Epithelial cell of esophagus (primary cell): Measurements from ENCODE around the gene TEX261.

ENCODE experiments used
- DNase-seq: peaks from one replicate; pipeline ENCODE4 v3.0.0; 2010; ENCODE audit warnings: low read depth
- H3K4me3 ChIP-seq: 2 replicates; pipeline ENCODE4 v1.5.1; 2011; ENCODE audit warnings: mild to moderate bottlenecking, low read length, control low read depth
- TF ChIP-seq, protein P1 (sequence below): IDR thresholded peaks from 2 replicates; pipeline ENCODE4 v1.5.1; 2011; ENCODE audit warnings: low read depth, mild to moderate bottlenecking, low read length, control low read depth, inconsistent platforms; ENCODE audit not compliant: insufficient read depth; ENCODE audit errors: missing control alignments

TEX261 gene

DNA sequence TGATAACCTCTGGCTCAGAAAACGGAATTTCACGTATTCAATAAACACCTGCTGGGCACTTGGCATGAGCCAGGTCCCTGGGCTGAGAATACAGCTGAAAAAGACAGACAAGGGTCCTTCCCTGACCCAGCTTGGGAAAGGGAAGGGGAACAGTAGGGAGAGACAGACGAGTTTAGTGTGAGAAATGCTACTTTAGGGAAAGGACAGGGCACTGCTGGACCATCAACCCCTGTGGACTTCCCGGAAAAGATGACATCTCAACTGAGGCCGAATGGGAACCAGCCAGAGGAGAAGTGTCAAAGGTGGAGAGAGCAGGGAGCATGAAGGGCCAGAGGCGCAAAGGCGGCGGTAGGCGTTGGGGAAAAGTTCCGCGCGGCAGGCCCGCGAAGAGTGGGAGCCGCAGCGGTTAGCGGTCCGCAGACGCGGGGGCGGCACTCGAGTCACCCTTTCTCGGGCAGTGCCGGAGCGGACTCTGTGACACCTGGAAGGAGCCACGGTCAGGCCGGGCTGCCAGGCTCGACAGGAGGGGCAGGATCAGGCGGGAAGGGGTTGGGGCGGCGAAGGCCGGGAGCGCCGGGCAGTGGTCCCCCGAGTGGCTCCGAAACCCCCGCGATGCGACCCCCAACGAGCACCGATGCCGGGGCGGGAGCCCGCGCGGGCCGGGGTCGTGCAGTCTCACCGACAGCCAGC is 519 bp downstream of the TEX261 start:
- peak overlapping the region; percentile 79 for H3K4me3 ChIP-seq
- TF ChIP-seq, protein P1, sequence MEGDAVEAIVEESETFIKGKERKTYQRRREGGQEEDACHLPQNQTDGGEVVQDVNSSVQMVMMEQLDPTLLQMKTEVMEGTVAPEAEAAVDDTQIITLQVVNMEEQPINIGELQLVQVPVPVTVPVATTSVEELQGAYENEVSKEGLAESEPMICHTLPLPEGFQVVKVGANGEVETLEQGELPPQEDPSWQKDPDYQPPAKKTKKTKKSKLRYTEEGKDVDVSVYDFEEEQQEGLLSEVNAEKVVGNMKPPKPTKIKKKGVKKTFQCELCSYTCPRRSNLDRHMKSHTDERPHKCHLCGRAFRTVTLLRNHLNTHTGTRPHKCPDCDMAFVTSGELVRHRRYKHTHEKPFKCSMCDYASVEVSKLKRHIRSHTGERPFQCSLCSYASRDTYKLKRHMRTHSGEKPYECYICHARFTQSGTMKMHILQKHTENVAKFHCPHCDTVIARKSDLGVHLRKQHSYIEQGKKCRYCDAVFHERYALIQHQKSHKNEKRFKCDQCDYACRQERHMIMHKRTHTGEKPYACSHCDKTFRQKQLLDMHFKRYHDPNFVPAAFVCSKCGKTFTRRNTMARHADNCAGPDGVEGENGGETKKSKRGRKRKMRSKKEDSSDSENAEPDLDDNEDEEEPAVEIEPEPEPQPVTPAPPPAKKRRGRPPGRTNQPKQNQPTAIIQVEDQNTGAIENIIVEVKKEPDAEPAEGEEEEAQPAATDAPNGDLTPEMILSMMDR, result no peak
- DNase-seq, result peak; percentile 25

DNA sequence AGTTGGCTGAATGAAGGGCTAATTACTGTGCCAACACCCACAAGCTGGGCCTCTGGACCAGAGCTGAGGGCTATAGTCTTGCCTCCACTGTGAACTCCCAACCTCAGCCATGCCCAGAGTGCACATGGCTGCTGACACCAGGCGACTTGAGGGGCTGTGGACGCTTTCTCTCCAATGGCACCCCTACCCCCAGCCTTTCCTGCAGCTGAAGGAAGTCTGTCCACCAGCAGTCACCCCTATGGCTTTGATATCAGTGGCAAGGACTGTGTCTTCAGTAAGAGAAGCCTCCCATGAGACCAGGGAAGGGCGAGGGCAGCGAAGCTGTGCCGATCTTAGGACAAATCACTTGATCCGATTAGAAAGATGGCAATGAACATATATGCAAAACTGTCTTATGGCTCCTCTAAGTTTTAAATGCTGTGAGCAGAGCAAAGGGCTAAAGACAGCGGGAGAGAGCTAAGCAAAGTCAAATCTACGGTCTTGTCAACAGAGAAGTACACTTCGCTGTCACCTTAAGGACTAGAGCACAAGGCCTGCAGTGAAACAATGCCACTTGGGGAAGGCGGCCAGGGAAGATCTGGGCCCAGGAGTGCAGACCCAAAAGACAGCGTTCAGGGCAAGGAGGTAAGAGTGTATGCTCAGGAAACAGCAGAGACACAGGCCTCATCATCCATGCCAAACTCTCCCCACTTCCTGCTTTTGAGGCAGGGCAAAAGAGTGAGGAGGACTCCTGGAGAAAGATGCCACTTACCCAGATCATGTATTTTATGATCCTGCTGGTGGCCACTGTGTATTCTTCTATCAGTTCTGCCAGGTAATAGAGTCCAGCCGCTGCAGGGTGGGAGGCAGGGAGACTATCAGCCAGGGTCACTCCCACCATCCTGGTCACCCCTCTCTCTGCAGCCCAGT is 1.5 kb downstream of the TEX261 start:
- peak overlapping the region; percentile 79 for H3K4me3 ChIP-seq
- DNase-seq, result no peak
- TF ChIP-seq, protein P1, result no peak

DNA sequence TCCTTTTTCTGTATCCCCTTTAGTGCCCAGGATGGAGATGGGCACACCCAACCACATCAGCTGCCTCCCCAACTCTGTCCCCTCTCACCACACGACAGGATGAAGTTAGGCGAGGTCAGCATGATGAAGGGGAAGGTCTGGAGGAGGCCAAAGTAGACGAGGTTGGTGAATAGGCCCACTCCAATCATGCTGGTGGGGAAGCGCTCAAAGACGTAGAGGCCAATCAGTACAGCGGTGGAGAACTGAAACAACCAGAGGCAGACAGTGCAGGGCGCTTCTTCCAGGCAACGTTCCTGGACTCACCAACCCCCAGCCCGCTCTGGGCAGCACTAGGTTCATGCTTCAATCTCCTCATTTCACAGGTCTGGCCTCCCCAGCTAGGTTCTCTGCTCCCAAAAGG is 2.9 kb downstream of the TEX261 start:
- TF ChIP-seq, protein P1, result no peak
- DNase-seq, result no peak
- H3K4me3 ChIP-seq, result no peak overlapping the region

DNA sequence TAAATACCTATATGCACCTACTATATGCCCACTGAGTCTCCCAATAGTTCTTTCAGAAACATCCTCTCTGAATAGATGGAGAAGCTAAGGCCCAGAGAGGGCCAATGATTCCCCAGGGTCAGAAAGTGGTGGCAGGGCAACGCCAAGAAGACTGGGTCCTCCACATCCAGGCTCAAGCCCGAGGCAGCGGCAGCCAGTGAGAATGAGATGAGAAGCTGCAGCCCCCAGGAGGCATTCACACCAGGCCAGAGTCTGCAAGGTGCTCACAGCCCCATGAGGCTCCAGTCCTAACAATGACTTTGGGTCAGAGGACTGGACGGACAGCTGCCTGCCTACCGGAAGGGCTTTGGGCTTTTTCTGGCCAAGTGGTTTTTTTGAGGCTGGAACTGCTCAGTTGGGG is 3.5 kb downstream of the TEX261 start:
- TF ChIP-seq, protein P1, result no peak
- no peak for DNase-seq
- H3K4me3 ChIP-seq, result no peak overlapping the region

DNA sequence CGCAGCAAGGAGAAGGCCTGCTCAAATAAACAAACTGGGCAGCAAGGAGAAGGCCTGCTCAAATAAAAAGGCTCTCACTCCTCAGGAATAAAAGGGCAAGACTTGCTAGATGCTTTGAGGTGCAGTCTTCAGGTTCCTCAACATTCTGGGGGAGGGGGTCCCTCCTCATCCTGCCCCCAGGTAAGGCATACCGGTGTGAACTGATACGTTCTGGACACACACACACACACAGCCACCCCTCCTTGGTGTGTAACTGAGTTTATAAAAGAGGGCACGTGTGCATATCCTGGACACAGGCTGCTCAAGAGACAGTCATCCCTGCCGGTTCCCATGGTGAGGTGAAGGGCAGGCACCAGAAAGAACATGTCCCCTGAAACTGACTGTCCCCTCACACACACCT is 4.5 kb downstream of the TEX261 start:
- no peak overlapping the region for H3K4me3 ChIP-seq
- DNase-seq, result no peak
- TF ChIP-seq, protein P1, result no peak

DNA sequence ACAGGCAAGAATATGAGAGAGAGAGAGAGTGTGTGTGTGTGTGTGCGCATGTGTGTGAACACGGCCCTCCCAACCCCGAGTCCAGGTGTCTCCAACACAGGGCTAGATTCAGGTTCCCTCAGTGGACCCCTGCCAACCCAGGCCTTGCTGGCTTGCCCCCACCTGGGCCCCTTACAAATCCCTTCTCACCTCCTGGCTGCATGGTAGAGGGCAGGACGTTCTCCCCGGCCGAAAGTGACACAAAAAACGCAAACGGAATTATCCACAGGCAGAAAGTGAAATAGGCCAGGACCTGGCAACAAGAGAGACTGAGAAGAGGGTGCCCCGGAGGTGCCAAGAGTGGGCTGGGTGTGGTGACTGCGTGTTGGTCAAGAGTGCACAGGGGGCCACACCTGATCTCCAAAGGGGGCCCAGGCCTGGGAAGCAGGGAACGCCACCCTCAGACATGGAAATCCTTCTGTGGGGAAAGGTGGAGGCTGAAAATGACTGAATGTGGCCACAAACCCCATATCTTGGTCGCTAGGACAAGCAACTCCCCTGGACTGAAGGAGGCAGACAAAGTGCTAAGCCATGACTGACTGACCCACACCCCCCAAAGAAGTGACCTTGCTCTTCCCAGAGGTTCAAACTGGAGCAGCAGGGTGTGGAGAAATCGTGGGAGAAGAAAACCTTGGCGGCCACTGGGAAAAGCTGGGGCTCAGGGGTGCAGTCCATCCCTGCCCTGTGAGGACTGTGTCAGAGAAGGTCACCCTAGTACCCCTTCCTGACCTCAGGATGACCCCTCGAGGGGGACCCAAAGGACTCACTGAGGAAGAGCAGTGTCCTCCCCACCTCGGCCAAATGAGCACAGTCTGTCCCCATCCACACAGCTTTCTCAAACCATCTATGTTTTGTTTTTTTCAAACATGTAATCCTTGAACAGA is 5.7 kb downstream of the TEX261 start:
- H3K4me3 ChIP-seq, result no peak overlapping the region
- TF ChIP-seq, protein P1, result no peak
- no peak for DNase-seq
